HFF-Myc (cell line): ENCODE measurements around the gene KRTAP6-2.

Experiments
- DNase-seq: peaks from one replicate; pipeline ENCODE4 v3.0.0-alpha.2; 2011; ENCODE audit warnings: low read depth; ENCODE audit errors: extremely low read depth
- H3K4me3 ChIP-seq: replicated peaks from 2 replicates; pipeline ENCODE4 v1.5.1; 2011; ENCODE audit warnings: low read depth, mild to moderate bottlenecking, control low read depth, low read length
- TF ChIP-seq, protein P1 (sequence below): IDR thresholded peaks from 2 replicates; pipeline ENCODE4 v1.5.1; 2012; ENCODE audit warnings: mild to moderate bottlenecking, low read depth, low read length, control low read depth; ENCODE audit errors: missing control alignments

KRTAP6-2 gene

DNA sequence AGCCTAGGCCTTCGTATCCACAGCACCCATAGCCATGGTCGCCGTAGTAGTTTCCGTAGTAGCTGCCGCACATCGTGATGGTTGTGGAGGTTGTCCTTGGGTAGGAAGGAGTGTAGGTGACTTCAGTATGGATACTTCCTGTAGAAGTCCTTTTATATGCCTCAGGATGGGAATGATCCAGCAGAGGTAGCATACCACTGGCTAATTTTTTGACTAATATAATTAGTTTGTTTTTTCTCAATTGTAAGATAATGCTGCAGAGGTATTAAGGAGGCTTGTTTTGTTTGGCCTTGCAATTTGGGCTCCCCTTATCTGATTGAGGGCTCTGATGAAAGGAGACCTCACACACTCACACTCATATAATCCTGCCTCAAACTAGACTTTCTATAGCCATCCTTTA is at the start of gene KRTAP6-2:
TSS of gene KRTAP6-2 (minus strand) at position 101 of the 400 bp plus-strand sequence. CDS start at position 73, 28 bp downstream.
- TF ChIP-seq, protein P1, sequence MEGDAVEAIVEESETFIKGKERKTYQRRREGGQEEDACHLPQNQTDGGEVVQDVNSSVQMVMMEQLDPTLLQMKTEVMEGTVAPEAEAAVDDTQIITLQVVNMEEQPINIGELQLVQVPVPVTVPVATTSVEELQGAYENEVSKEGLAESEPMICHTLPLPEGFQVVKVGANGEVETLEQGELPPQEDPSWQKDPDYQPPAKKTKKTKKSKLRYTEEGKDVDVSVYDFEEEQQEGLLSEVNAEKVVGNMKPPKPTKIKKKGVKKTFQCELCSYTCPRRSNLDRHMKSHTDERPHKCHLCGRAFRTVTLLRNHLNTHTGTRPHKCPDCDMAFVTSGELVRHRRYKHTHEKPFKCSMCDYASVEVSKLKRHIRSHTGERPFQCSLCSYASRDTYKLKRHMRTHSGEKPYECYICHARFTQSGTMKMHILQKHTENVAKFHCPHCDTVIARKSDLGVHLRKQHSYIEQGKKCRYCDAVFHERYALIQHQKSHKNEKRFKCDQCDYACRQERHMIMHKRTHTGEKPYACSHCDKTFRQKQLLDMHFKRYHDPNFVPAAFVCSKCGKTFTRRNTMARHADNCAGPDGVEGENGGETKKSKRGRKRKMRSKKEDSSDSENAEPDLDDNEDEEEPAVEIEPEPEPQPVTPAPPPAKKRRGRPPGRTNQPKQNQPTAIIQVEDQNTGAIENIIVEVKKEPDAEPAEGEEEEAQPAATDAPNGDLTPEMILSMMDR: no peak
- DNase-seq: no peak
- no peak within 1 kb of the TSS for H3K4me3 ChIP-seq

GRCh38 chr21:30646904-30647414 is 48.3 kb upstream of the KRTAP6-2 start:
- no peak overlapping the region for H3K4me3 ChIP-seq
- DNase-seq: no peak
- TF ChIP-seq, protein P1: no peak

GRCh38 chr21:30642564-30642963 is 43.9 kb upstream of the KRTAP6-2 start, which contains the start of gene KRTAP20-3:
KRTAP20-3 (plus strand) TSS chr21:30642864.
- no peak for DNase-seq
- no peak within 1 kb of the TSS for H3K4me3 ChIP-seq
- TF ChIP-seq, protein P1: no peak

DNA sequence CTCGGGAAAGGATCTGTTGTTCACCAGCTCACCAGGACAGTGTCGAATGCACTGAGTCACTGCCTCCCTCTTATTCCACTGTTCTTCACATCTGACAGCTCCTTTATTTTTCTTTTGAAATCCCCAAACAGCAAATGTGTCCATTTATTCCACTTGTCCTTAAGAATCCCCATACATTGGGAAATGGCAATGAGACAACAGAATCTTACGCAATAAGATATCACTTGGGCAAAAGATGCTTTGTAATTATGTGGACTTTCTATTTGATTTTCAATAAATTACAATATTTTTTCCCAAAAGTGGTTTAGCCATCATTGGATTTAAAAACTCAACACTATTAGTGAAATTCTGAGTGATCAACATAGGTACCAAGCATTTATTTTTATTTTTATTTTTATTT is 40.0 kb upstream of the KRTAP6-2 start:
- TF ChIP-seq, protein P1: no peak
- H3K4me3 ChIP-seq: no peak overlapping the region
- no peak for DNase-seq

DNA sequence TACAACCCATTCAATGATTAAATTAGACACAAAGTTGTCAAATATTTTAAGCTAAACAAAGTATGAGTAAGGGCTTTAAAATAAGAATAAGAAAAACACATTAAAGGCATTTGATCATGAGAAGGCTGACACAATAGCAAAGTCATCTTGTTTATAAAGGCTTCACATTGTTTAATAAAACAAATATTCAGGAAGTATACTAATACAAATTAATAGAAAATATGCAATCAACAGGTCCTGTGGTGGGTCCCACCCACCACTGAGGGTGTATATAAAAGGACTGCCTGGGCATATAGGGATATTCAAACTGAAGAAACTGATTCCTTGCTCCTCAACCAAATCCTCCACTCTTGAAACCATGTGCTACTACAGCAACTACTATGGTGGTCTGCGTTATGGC is 36.2 kb upstream of the KRTAP6-2 start, which contains the start of gene KRTAP20-2:
TSS of gene KRTAP20-2 (plus strand) at position 301 of the 400 bp plus-strand sequence. CDS start at position 359, 58 bp downstream.
- no peak within 1 kb of the TSS for H3K4me3 ChIP-seq
- TF ChIP-seq, protein P1: no peak

GRCh38 chr21:30629200-30629599 is 30.5 kb upstream of the KRTAP6-2 start:
- H3K4me3 ChIP-seq: no peak overlapping the region
- DNase-seq: no peak
- TF ChIP-seq, protein P1: no peak

More for the DNA sequence above, 36.2 kb upstream of the KRTAP6-2 start, which contains the start of gene KRTAP20-2:
- DNase-seq: no peak

DNA sequence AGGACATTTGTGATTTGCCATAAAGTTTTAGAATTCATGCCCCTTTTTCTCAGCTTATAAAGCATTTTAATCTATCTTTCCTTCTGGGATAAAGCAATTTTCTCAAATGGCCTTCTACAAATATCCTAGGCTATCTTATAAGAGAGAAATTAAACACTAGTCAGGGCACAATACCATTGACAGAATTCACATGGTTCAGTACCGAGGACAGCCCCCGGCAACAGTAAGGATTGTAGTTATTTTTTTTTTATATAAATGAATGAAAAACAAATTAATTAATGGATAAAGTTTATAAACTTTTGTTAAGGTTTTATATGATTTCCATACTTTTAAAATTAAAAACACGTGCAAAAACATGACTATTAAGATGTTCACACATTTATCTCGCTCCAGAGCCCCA is 29.4 kb upstream of the KRTAP6-2 start:
- TF ChIP-seq, protein P1: no peak
- DNase-seq: no peak

More for the DNA sequence above, 29.4 kb upstream of the KRTAP6-2 start:
- H3K4me3 ChIP-seq: no peak overlapping the region
